Left colon (tissue), 2 donors: ENCODE results near the gene RNU6-9. TPM values are rescaled to one million over a fixed set of nuclear protein-coding genes. Genes with fewer than 3 reads are reported as not detected.

Experiments used
- ATAC-seq: fragments of 200-7000 bp; cut with Tn5 transposase; one replicate; pipeline ENCODE4 v1.9.1; 2020; ENCODE audit warnings: mild to moderate bottlenecking, moderate library complexity
- DNase-seq, 2 donors: peaks; one replicate each; pipeline ENCODE4 v3.0.0-alpha.2; 2020
- intact Hi-C, 2 donors: fragments of 100-400 bp; cut with DNase I in 1 of 2; cut with micrococcal nuclease in 1 of 2; formaldehyde crosslinking; loops; one replicate each; pipeline versions ENCODE4 v1.11.2 to v1.14.0; 2022; cut with DNase I, micrococcal nuclease
- total RNA-seq, 2 donors: library from RNA; stranded (reverse); fragmentation: NEBNext Ultra II Directional; extraction: Animal tissue kit (Norgen Biotek cat#: 25700); gene quantifications; one replicate each; pipeline ENCODE4 v1.2.1, GENCODE V29; 2021
- donor health status: DM: no; HTN: no; CAD: no.
- donor health status: DM: yes; HTN: yes; CAD: no.

RNU6-9 gene
- total RNA-seq, 2 donors from 2014 or later: not detected

DNA sequence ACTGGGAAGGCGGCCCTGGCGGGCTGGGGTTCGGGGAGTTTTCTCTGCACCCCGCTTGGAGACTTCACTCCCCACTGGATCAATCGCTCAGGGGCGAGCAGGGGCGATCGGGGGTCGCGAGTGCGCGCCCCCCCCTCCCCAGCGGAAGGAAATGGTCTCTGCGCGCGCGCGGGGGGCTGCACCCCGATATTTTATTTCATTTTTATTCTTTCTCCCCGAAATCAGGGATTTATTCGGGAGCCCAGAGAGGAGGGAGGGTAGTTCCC is 33.0 kb downstream of the RNU6-9 start:
- ATAC-seq (no peak), DNase-seq (no peak)
- intact Hi-C loops: no loop called here

DNA sequence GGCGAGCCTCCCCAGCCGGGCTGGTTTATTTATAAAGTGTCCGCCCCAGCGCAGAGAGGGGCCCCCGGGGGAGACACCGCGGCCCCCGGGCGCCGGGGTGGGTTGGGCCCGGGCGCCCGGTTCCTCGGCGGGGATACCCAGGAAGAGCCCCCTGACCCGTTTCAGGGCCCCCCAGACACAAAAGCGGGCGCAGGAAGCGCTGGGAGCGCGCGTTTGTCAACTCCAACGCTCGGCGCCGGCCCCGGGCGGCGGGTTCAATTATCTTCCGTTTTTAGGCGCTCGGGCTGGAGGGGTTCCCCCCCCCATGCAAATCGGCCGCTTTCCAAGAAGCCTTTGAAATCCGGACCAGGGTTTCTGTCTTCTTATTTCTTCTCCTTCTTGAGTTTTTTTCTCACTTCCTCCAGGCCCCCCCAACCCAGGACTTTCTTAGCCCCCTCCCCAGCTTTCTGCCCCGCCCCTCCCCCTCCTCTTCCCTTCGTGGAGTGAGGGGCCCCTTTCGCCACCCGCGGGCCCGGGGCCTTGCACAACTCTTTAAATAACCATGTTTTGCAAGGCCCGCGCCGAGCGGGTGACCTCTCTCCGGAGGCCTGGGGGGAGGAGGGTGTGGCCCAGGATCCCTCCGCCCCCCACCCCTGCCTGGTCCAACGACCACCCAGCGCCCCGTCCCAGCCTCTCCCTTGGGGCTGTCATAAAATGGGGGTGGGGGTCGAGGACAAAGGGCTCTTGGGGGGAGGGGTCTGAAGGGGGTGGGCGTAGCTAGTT is 33.5 kb downstream of the RNU6-9 start:
- peak; percentile 9 for ATAC-seq
- intact Hi-C loops: no loop called here
- DNase-seq: peak; percentile 72 to 77

DNA sequence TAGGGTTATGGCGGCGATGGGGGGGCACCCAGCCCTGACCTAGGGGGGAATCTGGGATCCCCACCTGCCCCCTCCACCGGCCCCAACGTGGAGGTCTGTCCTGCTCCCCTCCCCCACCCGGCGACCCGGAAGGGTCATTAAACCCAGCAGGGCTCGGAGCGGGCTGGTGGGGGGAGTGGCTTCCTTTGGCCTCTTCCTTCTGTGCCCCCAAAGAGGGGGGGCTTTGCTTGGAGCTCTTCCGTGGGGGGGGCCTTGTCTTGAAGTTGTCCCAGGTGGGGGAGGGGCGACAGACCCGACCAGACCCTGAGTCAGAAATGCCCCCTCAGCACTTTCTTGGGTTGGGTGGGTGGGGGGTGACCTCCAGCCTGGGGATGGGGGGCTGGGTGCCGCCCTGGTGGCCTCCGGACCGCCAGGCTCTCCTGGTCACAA is 34.1 kb downstream of the RNU6-9 start:
- intact Hi-C loops: no loop called here
- DNase-seq: peak in 1 of 2 donors; percentile 55
- ATAC-seq: no peak

DNA sequence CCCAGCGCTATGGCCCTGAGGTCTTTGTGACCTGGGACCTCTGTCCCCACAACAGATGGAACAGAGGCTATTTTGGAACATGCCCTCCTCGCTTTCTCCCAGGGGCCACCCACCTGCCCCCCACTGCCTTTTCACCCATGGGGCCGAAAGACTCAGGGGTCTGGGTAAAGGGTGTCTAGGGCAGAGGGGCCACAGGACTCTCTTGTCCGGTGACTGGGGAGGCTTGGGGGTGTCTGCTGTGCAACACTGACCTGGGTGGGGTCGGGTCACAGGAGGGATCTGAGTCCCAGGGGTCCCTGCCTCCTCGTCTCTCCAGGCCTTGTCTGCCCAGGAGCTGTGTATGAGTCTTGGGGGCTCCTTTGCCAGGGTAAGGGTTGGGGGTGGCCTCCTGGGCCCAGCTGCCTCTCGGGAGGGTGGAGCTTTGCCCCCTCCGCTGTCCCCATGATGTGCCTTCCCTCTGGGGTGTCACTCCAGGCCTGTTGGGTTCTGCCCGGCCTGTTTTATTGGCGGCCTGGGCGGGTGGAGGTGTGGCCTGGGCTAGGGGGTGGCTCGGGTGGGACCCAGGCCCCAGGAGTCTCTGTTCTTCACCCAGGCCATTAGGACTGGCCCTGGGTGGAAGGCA is 34.6 kb downstream of the RNU6-9 start:
- intact Hi-C loops: no loop called here
- no peak for ATAC-seq

DNA sequence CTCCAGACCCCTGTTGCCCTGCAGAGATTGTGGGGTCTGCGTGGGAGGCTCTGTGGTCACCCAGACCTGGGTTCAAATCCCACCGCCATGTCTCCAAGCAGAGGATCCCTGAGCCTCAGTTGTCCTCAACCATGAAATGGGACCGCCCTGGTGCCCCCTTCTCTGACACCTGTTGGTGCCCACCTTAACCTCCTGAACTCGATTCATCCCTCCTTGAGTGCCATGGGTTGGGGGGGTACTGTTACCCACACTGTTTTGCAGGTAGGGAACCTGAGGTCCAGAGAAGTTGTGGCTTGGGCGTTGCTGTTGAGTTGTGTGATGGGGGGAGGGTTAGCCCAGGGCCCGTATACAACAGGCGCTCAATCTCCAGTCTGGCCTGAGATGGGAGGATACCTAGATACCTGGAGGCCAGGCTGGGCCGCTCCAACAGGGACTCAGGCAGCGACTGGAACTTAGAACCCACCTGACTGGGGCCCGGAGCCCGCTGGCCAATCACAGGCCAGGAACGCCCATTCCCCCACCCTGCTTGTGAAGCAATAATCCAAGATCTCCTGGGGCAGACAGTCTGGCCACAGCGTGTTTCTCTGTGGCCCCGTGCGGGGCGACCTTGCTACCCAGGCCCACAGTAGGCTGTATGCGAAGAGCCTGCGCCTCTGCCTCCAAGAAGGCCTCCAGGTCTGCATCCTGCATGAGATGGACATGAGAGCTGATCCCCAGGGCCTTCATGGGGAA is 35.4 kb downstream of the RNU6-9 start:
- no peak for ATAC-seq
- intact Hi-C loops: no loop called here
- no peak for DNase-seq

More for the DNA sequence above, 34.6 kb downstream of the RNU6-9 start:
- no peak for DNase-seq

DNA sequence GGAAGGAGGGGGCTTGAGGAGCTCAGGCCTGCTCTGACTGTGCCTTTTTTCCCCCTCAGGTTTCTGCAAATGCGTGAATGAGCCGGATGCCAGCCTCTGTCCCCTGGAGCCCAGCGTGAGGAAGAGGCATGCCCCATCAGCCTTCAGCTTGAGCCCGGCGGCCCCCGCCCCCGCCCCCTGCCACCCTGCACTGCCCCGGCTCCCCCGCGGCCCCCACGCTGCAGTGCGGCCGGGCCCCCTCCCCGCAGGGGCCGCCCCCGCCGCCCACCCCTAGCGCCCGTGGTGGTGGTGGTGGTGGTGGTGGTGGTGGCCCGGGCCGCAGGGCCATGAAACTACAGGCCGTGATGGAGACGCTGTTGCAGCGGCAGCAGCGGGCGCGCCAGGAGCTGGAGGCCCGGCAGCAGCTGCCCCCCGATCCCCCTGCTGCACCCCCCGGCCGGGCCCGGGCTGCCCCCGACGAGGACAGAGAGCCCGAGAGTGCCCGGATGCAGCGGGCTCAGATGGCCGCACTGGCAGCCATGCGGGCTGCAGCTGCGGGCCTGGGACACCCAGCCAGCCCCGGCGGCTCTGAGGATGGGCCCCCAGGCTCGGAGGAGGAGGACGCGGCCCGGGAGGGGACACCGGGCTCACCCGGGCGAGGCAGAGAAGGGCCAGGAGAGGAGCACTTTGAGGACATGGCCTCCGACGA is 36.1 kb downstream of the RNU6-9 start:
- no peak for ATAC-seq
- intact Hi-C loops: no loop called here
- DNase-seq: no peak

DNA sequence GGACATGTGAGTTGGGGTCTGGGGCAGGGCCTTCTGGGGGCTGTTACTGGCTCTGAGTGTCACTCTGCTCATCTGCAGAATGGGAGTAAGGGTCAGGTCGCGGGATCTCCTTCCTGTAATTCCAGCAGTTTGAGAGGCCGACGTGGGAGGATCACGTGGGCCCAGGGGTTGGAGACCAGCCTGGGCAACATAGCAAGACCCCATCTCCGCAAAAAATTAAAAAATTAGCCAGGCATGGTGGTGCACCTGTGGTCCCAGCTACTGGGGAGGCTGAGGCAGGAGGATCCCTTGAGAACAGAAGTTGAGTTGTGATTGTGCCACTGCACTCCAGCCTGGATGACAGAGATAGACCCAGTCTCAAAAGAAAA is 36.6 kb downstream of the RNU6-9 start:
- intact Hi-C loops: no loop called here
- DNase-seq (no peak), ATAC-seq (no peak)

DNA sequence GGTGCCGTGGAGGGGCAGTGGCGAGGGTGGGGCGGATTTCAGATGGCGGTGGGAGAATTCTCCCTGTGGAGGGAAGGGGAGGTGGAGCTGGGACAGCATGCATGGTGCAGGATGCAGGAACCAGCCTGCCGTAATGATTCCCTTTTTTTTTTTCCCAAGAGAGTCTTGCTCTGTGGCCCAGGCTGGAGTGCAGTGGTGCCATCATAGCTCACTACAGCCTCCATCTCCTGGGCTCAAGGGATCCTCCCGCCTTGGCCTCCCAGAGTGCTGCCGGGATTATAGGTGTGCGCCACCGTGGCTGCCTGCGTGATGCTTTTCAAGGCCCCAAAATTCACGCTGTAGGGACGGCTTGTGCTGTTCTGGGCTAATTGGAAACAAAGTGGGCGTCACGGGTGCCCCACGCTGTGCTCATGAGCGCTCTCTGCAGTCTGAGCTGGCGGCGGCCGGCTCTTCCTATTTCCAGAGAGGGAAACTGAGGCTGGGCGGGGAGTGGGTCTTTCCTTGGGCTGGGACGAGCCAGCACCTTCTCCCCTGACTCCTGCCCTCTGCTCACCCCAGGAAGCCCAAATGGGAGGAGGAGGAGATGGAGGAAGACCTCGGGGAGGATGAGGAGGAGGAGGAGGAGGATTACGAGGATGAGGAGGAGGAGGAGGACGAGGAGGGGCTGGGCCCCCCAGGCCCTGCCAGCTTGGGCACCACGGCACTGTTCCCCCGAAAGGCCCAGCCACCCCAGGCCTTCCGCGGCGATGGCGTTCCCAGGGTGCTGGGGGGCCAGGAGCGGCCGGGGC is 38.8 kb downstream of the RNU6-9 start:
- DNase-seq (no peak), ATAC-seq (no peak)
- intact Hi-C loops: no loop called here

DNA sequence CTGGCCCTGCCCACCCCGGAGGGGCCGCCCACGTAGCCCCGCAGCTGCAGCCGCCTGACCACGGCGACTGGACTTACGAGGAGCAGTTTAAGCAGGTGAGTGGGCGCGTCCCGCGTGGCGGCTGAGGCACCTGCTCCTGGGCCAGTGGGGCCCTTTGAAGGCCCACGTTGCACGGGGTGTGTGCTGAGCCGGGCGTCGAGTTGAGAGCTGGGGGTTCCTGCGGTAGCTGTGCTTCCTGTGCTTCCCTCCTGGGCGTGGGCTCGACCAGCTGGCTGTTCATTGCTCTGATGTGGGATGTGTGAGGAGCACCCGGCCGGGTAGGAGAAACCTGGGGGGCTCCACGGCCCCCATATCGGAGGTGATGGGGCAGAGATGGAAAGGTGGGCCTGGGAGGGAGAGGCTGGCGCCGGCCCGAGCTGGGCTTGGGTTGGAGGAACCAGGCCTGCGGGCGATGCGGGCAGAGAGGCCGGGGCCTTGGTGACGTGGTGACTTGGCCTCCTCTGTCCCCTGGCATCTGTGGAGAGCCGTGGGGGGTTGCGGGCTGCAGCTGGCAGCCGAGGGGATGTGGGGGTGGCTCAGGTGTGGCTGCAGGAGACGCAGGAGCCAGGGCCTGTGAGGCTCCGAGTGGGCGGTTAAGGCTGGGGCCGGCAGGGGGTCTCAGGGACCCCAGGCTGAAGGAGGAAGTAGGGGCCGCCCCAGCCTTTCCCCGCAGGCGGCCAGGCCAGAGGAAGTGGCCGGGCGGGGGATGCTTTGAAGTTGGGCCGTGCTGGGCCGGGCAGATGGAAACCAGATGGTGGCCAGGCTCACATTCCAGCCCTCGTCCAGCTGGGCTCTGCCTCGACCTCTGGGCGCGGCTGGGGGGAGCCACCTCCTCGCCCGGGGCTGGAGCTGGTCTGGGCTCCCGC is 39.6 kb downstream of the RNU6-9 start:
- ATAC-seq: peak; percentile 21
- intact Hi-C loops: no loop called here
- DNase-seq: peak; percentile 72 to 76

DNA sequence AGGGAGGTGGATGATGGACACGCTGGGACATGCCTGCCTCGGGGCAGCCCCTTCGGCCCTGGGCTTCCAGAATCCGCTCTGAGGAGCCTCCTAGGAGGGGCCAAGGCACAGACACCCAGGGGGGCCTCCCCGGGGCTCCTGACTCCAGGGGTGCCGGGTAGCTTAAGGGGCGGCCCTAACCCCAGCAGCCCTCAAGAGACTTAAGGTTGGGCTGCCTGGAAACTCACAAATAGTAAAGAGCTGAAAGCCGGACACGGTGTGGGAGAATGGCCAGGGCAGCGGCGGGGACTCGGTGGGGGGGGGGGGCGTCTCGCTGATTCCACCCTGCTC is 40.2 kb downstream of the RNU6-9 start:
- ATAC-seq (no peak), DNase-seq (no peak)
- intact Hi-C loops: no loop called here

DNA sequence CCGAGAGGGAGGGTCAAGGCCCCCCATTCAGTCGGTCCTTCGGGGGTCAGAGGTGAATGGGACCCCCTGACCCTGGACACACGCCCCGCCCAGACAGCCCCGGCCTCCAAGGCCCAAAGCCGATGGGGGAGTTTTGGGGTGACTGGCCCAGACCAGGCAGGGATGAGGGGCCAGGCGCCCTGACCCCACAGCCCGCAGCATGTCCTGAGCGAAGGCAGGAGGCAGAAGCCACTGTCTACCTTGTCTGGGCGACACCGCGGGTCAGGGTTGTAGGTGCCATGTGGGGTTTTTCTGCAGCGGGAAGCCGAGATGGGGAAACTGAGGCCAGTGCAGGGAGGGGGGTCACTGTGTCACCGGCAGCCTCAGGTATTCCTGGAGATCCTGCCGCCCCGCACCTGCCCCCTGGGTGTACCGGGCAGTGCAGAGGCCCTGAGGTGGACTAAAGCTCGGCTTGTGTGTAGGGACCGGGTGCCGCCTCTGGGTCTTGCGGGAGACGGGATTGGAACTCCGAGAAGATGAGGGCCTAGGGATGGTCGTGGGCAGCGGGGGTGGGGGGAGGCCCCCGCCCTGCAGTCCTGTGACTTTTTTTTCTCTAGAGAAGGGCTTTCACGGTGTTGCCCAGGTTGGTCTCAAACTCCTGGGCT is 41.0 kb downstream of the RNU6-9 start:
- ATAC-seq: peak; percentile 3
- DNase-seq: peak in 1 of 2 donors; percentile 16
- intact Hi-C loops: no loop called here

DNA sequence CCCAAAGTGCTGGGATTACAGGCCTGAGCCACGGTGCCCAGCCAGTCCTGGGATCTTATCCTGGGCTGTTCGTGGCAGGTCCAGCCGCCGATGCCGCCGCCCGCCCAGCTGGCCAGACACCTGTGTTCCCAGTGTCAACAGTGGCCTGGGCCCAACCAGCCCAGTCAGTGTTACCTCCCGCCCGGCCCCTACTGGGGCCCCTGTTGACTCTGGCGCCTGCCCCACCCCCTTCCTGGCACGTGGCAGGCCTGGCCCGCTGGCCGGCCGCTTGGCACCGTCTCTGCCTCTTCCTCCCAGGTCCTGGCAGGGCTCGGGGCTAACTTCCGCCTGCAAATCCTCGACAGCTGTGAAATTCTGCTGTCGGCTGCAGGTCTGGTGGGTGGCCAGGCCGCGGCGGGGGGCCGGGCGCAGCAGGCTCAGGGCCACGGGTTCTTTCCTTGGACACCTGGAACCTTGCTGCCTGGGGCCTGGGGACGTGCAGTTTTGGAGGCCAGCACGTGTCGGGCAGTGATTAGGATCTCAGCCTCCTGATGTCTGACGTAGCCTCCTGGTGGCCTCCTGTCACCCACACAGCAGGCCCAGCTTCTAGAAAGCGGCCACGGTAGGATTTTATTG is 41.7 kb downstream of the RNU6-9 start:
- peak; percentile 88 to 91 for DNase-seq
- peak; percentile 96 for ATAC-seq
- intact Hi-C loops: no loop called here

DNA sequence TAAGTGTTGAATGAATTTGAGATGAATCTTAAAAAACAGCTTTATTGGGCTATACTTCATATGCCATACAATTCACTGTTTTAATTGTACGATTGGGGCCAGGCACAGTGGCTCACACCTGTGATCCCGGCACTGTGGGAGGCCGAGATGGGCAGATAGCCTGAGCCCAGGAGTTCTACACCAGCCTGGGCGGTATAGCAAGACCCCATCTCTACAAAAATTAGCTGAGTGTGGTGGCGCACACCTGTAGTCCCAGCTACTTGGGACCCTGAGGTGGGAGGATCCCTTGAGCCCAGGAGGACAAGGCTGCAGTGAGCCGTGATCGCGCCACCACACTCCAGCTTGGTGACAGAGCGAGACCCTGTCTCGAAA is 42.9 kb downstream of the RNU6-9 start:
- intact Hi-C loops: no loop called here
- DNase-seq: no peak
- ATAC-seq: no peak

DNA sequence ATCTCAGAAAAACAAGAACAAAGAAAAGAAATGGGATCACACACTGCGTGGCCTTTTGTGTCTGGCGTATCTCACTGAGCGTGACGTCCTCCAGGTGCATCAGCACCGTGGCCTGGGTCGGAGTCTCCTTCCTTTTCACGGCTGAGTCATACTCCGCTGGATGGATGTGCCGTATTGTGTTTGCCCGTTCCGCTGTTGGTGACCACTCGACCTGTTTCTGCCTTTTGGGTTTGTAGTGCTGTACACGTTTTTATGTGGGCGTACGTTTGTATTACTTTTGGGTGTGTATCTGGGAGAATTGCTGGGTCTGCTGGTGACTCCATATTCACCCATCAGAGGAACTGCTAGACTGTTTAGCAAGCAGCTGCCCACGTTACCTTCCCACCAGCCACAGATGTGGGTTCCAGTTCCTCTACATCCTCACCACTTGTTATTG is 44.0 kb downstream of the RNU6-9 start:
- intact Hi-C loops: no loop called here
- ATAC-seq (no peak), DNase-seq (no peak)

DNA sequence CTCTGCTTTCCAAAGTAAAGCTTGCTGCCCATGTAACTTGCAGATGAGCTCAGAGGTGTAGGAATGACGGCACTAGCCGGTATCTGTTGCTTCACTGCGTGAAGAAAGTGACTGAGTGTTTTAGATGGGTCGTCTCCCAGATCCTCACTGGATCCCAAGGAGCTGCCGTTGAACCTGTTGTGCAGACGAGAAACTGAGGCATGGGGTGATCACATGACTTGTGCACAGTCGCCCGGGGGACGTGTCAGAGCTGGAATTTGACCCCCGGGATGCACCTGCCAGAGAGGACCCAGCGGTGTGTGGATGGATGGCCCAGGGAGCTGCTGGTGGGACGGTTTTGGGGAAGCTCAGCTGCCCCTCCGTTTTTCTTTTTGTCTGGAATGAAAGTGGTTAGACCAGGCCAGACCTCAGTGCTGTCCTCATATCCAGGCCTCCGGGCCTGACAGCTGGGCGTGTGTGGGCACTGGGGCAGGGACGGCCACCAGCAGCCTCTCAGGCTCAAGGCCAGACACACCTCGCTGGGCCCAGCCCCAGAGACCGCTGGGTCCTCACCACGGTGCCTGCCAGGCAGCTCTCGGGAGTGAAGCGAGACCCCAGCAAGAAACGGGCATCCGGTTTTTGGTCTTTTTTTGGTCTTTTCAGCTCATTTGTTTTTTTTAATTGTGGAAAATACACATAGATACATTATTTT is 45.1 kb downstream of the RNU6-9 start:
- ATAC-seq (no peak), DNase-seq (no peak)
- intact Hi-C loops: no loop called here

DNA sequence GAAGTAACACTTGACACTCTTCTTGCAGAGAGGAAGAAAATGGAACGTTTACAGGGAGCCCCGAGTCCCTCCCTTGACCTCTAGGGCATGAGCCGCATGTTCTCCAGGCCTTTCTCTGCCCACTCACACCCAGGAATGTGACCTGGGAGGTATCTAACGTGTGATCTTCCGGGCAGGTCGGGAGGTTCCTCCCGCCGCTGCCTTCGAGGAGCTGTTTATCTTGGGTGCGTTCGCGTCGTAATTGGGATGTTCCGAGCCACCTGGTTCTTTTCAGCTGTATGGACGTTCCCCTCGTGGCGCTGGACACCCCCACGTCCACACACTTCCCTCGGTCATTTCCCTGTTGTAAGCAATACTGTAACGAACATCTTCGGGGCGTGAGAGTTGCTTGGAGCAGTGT is 46.2 kb downstream of the RNU6-9 start:
- intact Hi-C loops: no loop called here
- no peak for DNase-seq
- no peak for ATAC-seq

DNA sequence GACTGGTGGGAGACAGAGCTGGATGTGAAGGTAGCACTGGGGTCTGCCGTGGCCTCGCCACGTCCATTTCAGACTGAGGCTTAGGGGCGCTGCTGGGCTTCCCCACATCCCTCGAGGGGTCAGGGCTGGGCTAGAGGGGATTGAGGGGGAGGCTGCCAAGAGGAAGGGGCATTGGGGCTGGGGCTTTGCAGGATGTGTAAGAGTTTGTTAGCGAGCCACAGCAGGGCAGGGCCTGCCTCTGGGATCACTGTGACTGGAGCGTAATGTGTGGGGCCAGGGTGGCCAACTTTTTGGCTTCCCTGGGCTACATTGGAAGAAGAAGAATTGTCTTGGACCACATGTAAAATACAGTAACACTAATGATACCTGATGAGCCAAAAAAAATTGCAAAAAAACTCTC is 46.6 kb downstream of the RNU6-9 start:
- DNase-seq (no peak), ATAC-seq (no peak)
- intact Hi-C loops: no loop called here
